GM18858 (cell line): Measurements from ENCODE around the gene PGPEP1.
"Not testable (repeated sequence)": the region's sequence is repeated elsewhere in the genome, so short reads cannot be mapped to it uniquely, and the experiment has no call there.

ENCODE experiments used
- ATAC-seq: cut with Tn5 transposase; IDR thresholded peaks from one replicate; pipeline ENCODE4 v1.9.1; 2021; ENCODE audit not compliant: unreplicated experiment

The PGPEP1 gene

DNA sequence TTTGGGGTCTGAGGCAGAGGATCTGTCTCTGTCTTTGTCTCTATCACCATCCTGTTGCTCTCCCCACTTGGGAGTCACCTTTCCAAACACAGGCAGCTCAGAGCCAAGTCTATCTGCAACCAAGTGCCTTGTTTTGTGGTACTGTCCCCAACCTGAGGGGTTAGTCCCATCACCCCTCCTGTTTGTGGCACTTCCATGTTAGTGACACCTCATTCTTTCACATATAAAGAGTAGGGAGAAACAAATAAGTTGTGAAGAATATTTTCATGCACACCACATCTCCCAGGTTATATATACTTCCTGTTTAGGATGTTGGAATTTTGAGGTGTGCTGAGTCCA, 49.3 kb downstream of the PGPEP1 start:
- ATAC-seq: no peak

DNA sequence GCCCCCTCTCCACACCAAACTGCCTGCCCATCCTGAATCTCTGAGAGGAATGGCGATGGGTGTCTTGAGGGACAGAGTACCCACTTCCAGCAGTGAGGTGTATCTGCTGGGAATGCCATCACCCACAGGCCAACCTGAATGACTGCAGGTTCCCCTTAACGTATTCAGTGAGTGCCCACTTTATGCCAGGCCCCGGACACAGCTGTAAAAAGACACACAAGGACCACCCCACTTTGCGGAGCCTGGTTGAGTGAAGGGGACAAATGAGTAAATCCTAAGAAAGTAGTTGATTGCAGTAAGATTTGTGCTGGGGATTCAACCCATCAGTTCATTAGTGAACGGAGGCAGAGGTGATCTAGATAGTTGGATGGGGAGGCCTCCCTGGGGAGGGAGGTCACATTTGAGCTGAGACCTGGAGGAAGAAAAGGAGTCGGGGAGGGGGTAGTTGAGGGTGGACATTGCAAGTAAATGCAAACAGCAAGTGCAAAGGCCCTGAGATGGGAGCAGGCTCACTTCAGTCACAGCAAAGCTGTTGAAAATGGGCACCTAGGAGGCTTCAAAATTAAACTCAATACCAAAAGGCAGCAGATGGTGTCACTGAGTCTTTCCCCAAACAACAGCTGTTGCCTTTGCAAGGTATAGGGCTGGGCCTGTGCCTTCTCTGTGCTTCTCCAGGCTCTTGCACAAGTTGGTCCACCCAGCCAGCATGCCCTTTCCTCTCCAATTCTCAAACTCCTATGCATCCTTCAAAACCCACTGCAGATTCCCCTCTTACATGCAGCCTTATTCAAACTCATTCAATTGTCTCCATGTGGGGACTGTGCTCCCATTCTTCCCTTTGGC, 49.9 kb downstream of the PGPEP1 start:
- no peak for ATAC-seq

- no peak for ATAC-seq
Measured at GRCh38 chr19:18391509-18392075, 51.2 kb downstream of the PGPEP1 start.

- no peak for ATAC-seq
Measured at GRCh38 chr19:18392417-18392816, 52.0 kb downstream of the PGPEP1 start.

- ATAC-seq: no peak
Measured at GRCh38 chr19:18392926-18393325, 52.5 kb downstream of the PGPEP1 start.

DNA sequence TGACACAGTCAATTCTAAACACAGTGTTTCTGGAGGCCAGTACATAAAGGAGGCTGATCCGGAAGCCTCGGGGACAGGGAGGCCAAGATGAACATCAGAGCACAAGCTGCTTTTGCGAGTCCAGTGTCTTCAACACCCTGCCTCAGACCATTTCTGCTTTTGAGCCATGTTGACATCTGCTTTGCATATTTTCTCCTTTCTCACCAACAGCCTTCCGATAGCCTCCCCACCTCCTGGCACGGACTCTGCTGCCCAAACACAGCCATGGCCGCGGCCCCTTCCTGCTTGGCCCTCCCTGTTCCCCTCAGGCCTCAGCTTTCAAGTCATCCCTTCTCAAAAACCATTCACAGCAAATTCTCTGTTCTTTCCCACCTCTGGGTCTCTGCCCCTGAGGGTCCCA, 53.4 kb downstream of the PGPEP1 start:
- ATAC-seq: no peak

DNA sequence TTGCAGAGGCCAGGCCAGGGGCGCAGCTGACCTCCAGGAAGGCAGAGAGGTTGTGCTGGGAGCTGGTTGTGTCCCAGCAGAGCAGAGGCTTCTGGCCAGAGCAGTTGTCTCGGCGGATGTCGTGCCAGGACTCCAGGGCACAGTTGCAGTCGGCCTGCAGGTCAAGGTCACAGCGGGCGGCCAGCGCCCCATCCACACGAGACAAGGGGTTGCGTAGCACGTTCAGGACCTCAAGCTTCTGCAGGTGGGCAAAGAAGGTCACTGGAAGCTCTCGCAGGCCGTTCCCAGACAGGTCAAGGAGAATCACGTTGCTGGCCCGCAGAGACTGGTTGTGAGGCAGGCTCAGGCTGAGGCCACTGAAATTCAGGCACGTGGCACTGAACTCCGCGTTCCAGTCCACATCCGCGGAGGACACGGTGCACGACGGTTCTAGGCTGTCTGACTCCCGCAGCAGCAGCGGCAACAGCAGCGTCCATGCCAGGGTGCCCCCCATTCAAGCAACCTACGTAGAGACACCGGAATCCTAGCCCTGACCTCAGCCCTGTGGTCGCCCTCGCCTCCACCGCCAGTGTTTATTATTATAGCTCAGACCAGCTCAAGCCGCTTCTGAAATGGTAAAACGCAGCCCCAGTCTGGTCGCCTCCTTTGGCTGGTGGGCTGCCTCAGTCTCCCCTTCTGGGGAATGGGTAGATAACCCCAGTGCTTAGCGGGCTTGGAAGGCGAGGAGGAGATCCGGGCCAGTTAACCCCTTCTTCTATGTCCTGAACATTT, 56.3 kb downstream of the PGPEP1 start:
- no peak for ATAC-seq

DNA sequence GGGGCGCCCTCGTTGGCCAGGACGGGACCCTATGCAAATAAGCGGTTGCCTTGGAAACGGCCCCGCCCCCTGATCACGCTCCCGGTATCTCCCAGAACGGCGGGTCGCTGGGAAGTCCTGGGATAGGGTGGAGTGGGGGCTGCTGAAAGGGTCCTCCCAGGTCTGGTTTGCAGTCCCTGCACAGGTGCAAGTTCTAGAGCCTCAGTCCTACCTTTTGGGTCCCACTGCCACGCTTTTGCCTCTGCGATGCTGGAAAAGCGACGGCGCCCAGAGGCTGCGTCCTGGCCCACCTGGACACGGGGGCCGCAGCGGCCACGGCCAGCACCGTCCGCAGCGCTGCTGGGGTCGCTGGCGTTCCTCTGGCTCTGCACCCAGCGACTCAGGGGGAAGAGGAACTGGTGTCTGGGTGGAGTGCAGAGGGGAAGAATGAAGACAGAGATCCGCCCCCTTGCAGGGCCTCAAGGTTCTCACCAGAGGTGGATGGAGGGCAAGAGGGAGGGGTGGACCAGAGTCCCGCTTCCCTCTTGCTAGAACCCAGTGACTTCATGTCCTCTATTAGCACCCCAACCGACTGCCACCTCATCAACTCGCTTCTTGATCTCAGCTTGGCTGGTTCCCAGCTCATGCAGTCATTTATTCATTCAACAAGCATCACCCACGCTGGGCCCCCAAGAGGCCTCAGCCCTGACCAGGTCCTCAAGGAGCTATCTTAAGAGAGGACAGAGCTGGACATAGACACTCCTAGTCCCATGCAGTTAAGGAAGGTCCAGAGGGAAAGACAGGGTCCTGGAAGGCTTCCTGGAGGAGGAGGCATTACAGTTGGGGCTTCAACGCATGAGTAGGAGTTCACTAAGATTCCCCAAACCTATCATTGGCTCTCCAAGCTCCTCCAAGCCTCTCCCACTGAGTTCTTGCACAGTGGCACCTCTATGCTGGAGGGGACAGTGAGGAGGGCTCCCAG, 57.1 kb downstream of the PGPEP1 start, which contains the start of gene LRRC25:
Gene LRRC25 (minus strand): TSS at position 381 of the 961 bp plus-strand sequence. CDS start 659 bp downstream, outside the sequence.
- ATAC-seq: no peak

GRCh38 chr19:18399008-18399407, 58.6 kb downstream of the PGPEP1 start:
- ATAC-seq: no peak

DNA sequence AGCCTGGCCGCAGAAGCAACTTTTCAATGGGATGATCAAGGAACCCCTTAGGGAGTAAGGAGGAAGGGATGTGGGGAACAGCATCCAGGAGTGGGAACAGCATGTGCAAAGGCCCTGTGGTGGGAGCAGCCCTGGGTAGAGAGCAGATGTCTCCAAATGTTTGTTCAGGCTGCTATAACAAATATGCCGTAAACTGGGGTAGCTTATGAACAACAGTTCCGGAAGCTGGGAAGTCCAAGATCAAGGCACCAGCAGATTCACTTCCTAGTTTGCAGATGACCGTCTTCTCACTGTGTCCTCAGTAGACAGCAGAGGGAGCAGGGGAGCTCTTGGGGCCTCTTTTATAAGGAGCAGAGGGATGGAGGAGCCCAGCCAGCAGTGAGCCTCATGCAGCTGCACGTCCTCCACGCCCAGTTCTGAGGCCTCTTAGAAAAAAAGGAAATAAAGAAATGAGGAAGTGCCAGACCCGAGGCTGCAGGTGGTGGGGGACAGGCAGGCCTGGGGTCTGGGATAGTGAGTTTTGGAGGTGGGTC, 61.2 kb downstream of the PGPEP1 start:
- no peak for ATAC-seq

DNA sequence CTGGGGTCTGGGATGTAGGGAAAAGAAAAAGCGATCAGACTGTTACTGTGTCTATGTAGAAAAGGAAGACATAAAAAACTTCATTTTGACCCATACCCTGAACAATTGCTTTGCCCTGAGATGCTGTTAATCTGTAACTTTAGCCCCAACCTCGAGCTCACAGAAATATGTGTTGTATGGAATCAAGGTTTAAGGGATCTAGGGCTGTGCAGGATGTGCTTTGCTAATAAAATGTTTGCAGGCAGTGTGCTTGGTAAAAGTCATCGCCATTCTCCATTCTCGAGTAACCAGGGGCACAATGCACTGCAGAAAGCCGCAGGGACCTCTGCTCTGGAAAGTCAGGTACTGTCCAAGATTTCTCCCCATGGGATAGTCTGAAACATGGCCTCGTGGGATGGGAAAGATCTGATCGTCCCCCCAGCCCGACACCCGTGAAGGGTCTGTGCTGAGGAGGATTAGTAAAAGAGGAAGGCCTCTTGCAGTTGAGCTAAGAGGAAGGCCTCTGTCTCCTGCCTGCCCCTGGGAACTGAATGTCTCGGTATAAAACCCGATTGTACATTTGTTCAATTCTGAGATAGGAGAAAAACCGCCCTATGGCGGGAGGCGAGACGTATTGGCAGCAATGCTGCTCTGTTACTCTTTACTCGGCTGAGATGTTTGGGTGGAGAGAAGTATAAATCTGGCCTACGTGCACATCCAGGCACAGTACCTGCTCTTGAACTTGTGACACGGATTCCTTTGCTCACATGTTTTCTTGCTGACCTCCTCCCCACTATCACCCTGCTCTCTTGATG, 62.3 kb downstream of the PGPEP1 start:
- ATAC-seq: not testable (repeated sequence)

GRCh38 chr19:18405754-18406153, 65.4 kb downstream of the PGPEP1 start:
- ATAC-seq: not testable (repeated sequence)

GRCh38 chr19:18406749-18407148, 66.4 kb downstream of the PGPEP1 start:
- no peak for ATAC-seq

GRCh38 chr19:18408053-18408476, 67.7 kb downstream of the PGPEP1 start:
- no peak for ATAC-seq

DNA sequence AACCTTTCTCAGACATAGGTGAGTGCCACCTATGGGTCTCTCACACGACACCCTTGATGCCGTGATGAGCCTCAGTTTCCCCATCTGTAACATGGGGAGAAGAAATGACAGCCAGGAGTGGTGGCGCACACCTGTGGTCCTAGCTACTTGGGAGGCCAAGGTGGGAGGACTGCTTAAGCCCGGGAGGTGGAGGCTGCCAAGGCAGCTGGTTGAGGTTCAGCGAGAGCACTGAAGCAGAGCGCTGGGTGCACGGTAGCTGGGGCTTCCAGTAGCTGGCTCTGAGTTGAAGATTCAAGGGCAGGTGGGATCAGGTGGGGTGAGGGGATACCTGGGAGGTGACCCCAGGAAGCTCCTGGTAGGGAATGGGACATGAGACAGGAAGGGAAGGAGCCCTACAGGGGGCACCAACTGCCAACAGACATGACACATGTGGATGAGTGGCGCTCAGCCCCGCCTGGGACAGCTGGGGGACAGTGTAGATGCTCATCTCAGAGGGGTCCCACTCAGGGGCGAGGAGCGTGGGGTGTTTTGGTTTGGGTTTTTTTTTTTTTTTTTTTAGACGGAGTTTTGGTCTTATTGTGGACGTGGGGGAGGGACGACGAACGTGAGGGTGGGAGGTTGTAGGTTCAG, 72.3 kb downstream of the PGPEP1 start:
- no peak for ATAC-seq

DNA sequence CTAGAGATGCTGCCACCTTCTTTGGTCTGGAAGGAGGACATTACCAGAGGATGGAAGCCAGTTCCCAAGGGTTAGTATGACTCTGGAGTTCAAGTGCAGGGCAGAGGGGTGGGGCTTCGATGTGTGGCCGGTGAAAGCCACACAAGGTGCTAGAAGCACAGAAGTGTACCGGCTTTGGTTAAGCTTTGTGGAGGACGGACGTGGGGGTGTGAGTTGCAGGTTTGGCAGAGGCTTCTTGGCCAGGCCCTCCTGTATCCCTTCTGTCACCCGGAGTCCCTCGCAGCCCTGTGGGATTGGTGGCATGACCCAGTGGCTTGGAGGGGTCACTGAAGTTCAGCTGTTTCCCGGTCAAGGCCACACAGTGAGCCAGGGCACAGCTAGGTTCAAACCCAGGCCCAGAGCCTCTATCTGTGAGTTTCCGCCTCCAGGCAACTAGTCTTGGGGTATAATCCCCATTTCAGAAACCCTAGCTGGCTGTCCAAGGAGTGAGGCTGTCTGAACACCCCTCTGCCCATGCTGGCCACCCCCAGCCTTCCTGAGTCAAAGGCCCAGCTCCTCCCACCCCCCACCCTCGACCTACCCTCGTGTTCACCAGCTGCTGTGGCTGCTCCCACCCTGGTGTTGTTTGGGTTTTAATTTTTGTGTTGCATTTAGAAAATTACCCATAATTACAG, 74.2 kb downstream of the PGPEP1 start:
- no peak for ATAC-seq

DNA sequence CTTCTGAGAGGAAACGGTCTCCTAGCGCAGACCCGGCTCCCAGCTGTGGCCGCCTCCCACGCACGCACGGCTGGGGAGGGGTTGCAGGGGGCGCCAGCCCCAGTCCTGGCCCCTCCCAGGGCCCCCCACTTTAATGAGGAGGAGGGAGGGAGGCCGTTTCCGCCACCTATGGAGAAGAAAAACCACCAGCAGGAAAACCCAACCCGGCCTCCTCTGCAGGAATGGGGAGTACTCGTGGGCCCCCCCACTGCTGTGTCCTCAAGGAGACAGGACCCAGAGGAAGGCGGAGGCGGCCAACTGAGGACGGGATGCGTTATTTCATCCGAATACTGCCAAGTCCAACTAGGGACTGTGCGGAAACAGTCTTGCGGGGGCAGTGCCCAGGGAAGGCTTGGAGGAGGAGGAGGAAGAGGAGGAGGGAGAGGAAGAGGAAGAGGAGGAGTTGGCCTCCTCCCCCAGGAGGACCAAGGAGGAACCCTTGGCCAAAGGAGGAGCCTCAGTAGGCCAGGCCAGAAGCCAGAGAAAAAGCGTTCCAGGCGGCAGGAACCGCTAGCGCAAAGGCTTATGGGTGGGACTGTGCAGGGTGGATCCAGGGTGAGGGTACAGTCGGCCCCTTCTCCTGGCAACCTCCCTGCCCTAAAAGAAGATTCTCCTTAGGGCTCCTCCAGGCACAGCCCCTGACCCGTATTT, 74.9 kb downstream of the PGPEP1 start:
- ATAC-seq: no peak

DNA sequence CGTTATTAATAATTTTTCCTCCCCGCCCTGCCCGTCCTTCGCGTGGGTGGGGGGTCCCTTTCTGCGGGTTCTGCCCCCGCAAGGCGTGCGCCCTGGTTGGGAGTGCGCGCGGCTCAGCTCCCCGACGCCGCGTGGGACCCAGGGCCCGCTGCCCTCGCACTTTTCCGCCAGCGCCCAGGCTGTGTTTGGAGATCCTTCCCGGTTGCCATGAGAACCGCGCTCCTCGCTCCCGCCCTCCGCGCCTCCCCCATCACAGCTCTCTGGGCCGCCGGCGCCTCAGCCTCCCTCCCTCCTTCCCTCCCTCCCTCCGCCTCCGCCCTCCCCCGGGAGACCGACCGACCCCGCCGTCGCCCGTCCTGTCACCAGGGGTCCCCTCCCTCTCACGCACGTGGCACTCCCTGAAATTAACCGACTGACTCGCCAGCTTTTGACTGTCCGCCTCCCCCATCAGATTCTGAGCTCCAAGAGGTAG, 76.4 kb downstream of the PGPEP1 start:
- ATAC-seq: no peak
